ENCODE measurements around the gene F2RL3. TPM values are rescaled to one million over a fixed set of nuclear protein-coding genes. Genes with fewer than 3 reads are reported as not detected.

F2RL3 gene
- total RNA-seq, 2 experiments from 2014 or later, result not detected

DNA sequence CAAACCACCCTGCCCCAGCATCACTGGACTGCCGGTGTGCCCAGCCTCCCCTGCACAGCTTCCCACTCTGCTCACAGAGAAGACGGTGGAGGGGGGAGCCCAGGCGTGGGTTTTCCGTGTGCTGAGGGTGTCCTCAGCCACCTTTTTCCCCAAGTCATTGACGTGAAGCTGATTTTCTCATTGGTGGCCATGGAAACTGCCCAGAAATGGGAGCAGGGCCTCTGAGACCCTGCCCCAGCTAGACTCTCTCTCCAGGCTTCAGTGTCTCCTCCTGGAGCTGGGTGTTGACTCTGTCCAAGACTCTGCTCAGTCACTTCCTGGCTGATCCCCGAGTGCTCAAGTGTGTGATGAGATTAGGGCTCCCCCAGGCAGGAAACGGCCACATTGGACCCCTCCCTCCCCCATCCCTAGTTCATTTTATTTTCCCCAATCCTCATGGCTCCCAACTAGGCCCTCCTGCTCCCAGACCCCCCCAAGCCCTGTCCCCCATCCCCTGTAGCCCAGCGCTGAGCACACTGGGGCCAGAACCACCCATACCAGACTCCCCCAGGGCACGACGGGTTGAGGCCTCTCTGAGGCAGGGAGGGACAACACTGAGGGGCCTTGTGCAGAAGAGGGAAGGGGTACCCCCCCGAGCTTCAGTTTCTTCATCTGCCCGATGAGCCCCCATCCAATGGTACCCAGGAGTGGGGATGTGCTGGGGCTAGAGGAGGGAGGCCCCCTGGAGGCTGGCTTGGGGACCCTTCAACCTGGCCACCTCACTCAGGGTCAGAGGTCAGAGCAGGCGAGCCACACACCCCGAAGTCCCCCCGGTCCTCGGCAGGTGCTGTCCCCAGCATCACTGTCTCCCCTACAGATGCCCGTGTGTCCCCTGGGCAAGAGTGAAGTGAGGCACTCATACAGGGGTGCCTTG is 1.2 kb upstream of the F2RL3 start:
- H3K4me3 Mint-ChIP-seq, result no peak overlapping the region
- ATAC-seq (ENCODE audit: poor library complexity), result no peak
- Histone ChIP-seq H3K27ac (ENCODE audit: low read depth in 1 of 2, low read length in 2 of 2) (no peak overlapping the region), H3K36me3 (ENCODE audit: insufficient read depth, low read length) (no peaks in the 10 kb centered on the region), H3K4me1 (ENCODE audit: insufficient read depth, low read length) (peaks cover 9% of the 10 kb centered on the region), H3K4me3 (ENCODE audit: low read length) (no peak overlapping the region), H3K27me3 (ENCODE audit: control insufficient read depth in 1 of 2, insufficient read depth in 2 of 2, low read length in 2 of 2) (peaks cover 4 to 15% of the 10 kb centered on the region in 2 experiments), H3K9me3 (ENCODE audit: control insufficient read depth in 1 of 2, insufficient read depth in 1 of 2, low read length in 2 of 2) (peaks cover 10 to 33% of the 10 kb centered on the region in 2 experiments)
- peaks cover 5% of the 10 kb centered on the region for H3K36me3 Mint-ChIP-seq (ENCODE audit: low read depth)
- POLR2A ChIA-PET, result no interaction called here
- TF ChIP-seq, protein P1, sequence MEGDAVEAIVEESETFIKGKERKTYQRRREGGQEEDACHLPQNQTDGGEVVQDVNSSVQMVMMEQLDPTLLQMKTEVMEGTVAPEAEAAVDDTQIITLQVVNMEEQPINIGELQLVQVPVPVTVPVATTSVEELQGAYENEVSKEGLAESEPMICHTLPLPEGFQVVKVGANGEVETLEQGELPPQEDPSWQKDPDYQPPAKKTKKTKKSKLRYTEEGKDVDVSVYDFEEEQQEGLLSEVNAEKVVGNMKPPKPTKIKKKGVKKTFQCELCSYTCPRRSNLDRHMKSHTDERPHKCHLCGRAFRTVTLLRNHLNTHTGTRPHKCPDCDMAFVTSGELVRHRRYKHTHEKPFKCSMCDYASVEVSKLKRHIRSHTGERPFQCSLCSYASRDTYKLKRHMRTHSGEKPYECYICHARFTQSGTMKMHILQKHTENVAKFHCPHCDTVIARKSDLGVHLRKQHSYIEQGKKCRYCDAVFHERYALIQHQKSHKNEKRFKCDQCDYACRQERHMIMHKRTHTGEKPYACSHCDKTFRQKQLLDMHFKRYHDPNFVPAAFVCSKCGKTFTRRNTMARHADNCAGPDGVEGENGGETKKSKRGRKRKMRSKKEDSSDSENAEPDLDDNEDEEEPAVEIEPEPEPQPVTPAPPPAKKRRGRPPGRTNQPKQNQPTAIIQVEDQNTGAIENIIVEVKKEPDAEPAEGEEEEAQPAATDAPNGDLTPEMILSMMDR (IDR thresholded peaks at IDR 0.05), result no peak
- DNase-seq, result no peak
- peaks cover 4% of the 10 kb centered on the region for H3K9me3 Mint-ChIP-seq
- intact Hi-C loops (cut with DNase I, micrococcal nuclease), result no loop called here
- CTCF ChIA-PET, result no interaction called here
- H3K27me3 Mint-ChIP-seq, result peaks cover 21% of the 10 kb centered on the region
- H3K27ac Mint-ChIP-seq, result no peak overlapping the region
- no peaks in the 10 kb centered on the region for H3K4me1 Mint-ChIP-seq (ENCODE audit: low read depth)

DNA sequence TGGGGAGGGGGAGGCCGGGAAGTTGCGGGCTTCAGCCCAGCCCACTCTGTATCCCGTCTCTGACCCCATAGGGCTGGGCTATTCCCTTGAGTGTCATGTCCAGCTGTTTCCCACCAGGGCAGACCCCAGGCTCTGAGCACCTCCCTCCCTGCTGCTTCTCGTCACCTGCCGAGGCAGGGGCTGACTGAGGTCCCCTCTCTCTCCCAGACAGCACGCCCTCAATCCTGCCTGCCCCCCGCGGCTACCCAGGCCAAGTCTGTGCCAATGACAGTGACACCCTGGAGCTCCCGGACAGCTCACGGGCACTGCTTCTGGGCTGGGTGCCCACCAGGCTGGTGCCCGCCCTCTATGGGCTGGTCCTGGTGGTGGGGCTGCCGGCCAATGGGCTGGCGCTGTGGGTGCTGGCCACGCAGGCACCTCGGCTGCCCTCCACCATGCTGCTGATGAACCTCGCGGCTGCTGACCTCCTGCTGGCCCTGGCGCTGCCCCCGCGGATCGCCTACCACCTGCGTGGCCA is 625 bp downstream of the F2RL3 start:
- no peak overlapping the region for H3K27ac Mint-ChIP-seq

DNA sequence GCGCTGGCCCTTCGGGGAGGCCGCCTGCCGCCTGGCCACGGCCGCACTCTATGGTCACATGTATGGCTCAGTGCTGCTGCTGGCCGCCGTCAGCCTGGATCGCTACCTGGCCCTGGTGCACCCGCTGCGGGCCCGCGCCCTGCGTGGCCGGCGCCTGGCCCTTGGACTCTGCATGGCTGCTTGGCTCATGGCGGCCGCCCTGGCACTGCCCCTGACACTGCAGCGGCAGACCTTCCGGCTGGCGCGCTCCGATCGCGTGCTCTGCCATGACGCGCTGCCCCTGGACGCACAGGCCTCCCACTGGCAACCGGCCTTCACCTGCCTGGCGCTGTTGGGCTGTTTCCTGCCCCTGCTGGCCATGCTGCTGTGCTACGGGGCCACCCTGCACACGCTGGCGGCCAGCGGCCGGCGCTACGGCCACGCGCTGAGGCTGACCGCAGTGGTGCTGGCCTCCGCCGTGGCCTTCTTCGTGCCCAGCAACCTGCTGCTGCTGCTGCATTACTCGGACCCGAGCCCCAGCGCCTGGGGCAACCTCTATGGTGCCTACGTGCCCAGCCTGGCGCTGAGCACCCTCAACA is 1.2 kb downstream of the F2RL3 start:
- no peak overlapping the region for H3K4me3 Mint-ChIP-seq
- no peaks in the 10 kb centered on the region for H3K9me3 Mint-ChIP-seq
- ChIA-PET POLR2A (no interaction called here), CTCF (no interaction called here)
- no peaks in the 10 kb centered on the region for H3K36me3 Mint-ChIP-seq (ENCODE audit: low read depth)
- TF ChIP-seq, protein P1 (IDR thresholded peaks at IDR 0.05), result no peak
- H3K4me1 Mint-ChIP-seq (ENCODE audit: low read depth), result no peaks in the 10 kb centered on the region
- peaks cover 41% of the 10 kb centered on the region for H3K27me3 Mint-ChIP-seq
- intact Hi-C loops (cut with DNase I, micrococcal nuclease), result no loop called here
- peaks cover 25% of the 10 kb centered on the region for H3K4me1 ChIP-seq (ENCODE audit: insufficient read depth, low read length)
- H3K27ac ChIP-seq (ENCODE audit: low read depth in 1 of 2, low read length in 2 of 2), result no peak overlapping the region
- H3K36me3 ChIP-seq (ENCODE audit: insufficient read depth, low read length), result no peaks in the 10 kb centered on the region
- peak in 1 of 14 experiments; percentile 17 for DNase-seq
- H3K9me3 ChIP-seq (ENCODE audit: control insufficient read depth in 1 of 2, insufficient read depth in 1 of 2, low read length in 2 of 2), result peaks cover 0 to 13% of the 10 kb centered on the region in 2 experiments
- no peak overlapping the region for H3K4me3 ChIP-seq (ENCODE audit: low read length)
- H3K27ac Mint-ChIP-seq, result no peak overlapping the region
- no peak for ATAC-seq (ENCODE audit: poor library complexity)
- peaks cover 7 to 34% of the 10 kb centered on the region in 2 experiments for H3K27me3 ChIP-seq (ENCODE audit: control insufficient read depth in 1 of 2, insufficient read depth in 2 of 2, low read length in 2 of 2)

More for the DNA sequence above, 625 bp downstream of the F2RL3 start:
- ATAC-seq (ENCODE audit: poor library complexity) (no peak), DNase-seq (peak in 1 of 14 experiments; percentile 14)
- Histone ChIP-seq H3K27me3 (ENCODE audit: control insufficient read depth in 1 of 2, insufficient read depth in 2 of 2, low read length in 2 of 2) (peaks cover 7 to 33% of the 10 kb centered on the region in 2 experiments), H3K9me3 (ENCODE audit: control insufficient read depth in 1 of 2, insufficient read depth in 1 of 2, low read length in 2 of 2) (peaks cover 0 to 18% of the 10 kb centered on the region in 2 experiments), H3K4me3 (ENCODE audit: low read length) (no peak overlapping the region), H3K4me1 (ENCODE audit: insufficient read depth, low read length) (peaks cover 24% of the 10 kb centered on the region), H3K36me3 (ENCODE audit: insufficient read depth, low read length) (no peaks in the 10 kb centered on the region), H3K27ac (ENCODE audit: low read depth in 1 of 2, low read length in 2 of 2) (no peak overlapping the region)
- H3K4me1 Mint-ChIP-seq (ENCODE audit: low read depth), result no peaks in the 10 kb centered on the region
- H3K36me3 Mint-ChIP-seq (ENCODE audit: low read depth), result no peaks in the 10 kb centered on the region
- TF ChIP-seq, protein P1 (IDR thresholded peaks at IDR 0.05), result no peak
- intact Hi-C loops (cut with DNase I, micrococcal nuclease), result no loop called here
- no peak overlapping the region for H3K4me3 Mint-ChIP-seq
- H3K27me3 Mint-ChIP-seq, result peaks cover 36% of the 10 kb centered on the region
- ChIA-PET POLR2A (no interaction called here), CTCF (no interaction called here)
- H3K9me3 Mint-ChIP-seq, result no peaks in the 10 kb centered on the region
